Astrocyte of the cerebellum (primary cell): ENCODE measurements around the gene FOXF1.

Experiments used
- DNase-seq: peaks from one replicate; pipeline ENCODE4 v3.0.0-alpha.2; 2011; ENCODE audit warnings: low read depth
- H3K4me3 ChIP-seq: 2 replicates; pipeline ENCODE4 v1.5.1; 2011; ENCODE audit warnings: mild to moderate bottlenecking, low read depth, low read length, moderate library complexity
- CTCF ChIP-seq: IDR thresholded peaks from 2 replicates; pipeline ENCODE4 v1.5.1; 2012; ENCODE audit warnings: low read length, low read depth, moderate library complexity, mild to moderate bottlenecking; ENCODE audit errors: missing control alignments
- in situ Hi-C: cut with HindIII; loops from 2 replicates; pipeline ENCODE4 v1.10.0; 2017; ENCODE audit warnings: low sequenced_read_pairs

FOXF1 gene

GRCh38 chr16:86529160-86529559 lies 18.8 kb downstream of the FOXF1 start:
- in situ Hi-C loops = no loop called here
- no peak for TF ChIP-seq CTCF

GRCh38 chr16:86530251-86531190 lies 20.2 kb downstream of the FOXF1 start:
- in situ Hi-C loops = no loop called here
- TF ChIP-seq CTCF = no peak
- no peak overlapping the region for H3K4me3 ChIP-seq
- DNase-seq = no peak

More at GRCh38 chr16:86529160-86529559, 18.8 kb downstream of the FOXF1 start:
- no peak overlapping the region for H3K4me3 ChIP-seq
- DNase-seq = no peak

GRCh38 chr16:86531191-86531545 lies 20.8 kb downstream of the FOXF1 start:
- no peak overlapping the region for H3K4me3 ChIP-seq
- in situ Hi-C loops = no loop called here
- TF ChIP-seq CTCF = no peak
- DNase-seq = no peak

- in situ Hi-C loops = no loop called here
- no peak for DNase-seq
- no peak overlapping the region for H3K4me3 ChIP-seq
- no peak for TF ChIP-seq CTCF
Observed at GRCh38 chr16:86531641-86532525, 21.6 kb downstream of the FOXF1 start.

GRCh38 chr16:86532526-86532815 lies 22.1 kb downstream of the FOXF1 start:
- TF ChIP-seq CTCF = no peak
- DNase-seq = no peak
- no peak overlapping the region for H3K4me3 ChIP-seq
- in situ Hi-C loops = no loop called here

GRCh38 chr16:86533076-86533475 lies 22.7 kb downstream of the FOXF1 start:
- in situ Hi-C loops = no loop called here
- H3K4me3 ChIP-seq = no peak overlapping the region
- no peak for DNase-seq
- no peak for TF ChIP-seq CTCF
